Forelimb muscle (tissue), 1 donor: Measurements from ENCODE around the gene TBC1D22A. TPM values are rescaled to one million over a fixed set of nuclear protein-coding genes. Genes with fewer than 3 reads are reported as not detected.

ENCODE experiments used
- DNase-seq: peaks from one replicate; pipeline ENCODE4 v3.0.0-alpha.2; 2013; ENCODE audit warnings: low read depth
- polyA plus RNA-seq: library from polyadenylated mRNA; unstranded; fragments of 120-200 nt; gene quantifications from one replicate; pipeline ENCODE4 v1.2.1, GENCODE V29; 2013; ENCODE audit not compliant: insufficient read length

The TBC1D22A gene
- polyA plus RNA-seq, 1 donor, result 14.2 TPM

GRCh38 chr22:47059076-47059475, 296.6 kb downstream of the TBC1D22A start:
- no peak for DNase-seq

- DNase-seq, result no peak
These were observed 297.3 kb downstream of the TBC1D22A start for GRCh38 chr22:47059701-47060161.

GRCh38 chr22:47060718-47061117, 298.3 kb downstream of the TBC1D22A start:
- DNase-seq, result no peak

- no peak for DNase-seq
These were observed 298.8 kb downstream of the TBC1D22A start for GRCh38 chr22:47061226-47061625.

GRCh38 chr22:47062126-47062525, 299.7 kb downstream of the TBC1D22A start:
- no peak for DNase-seq

GRCh38 chr22:47063071-47063509, 300.6 kb downstream of the TBC1D22A start:
- DNase-seq, result no peak

GRCh38 chr22:47063606-47064005, 301.2 kb downstream of the TBC1D22A start:
- no peak for DNase-seq

- DNase-seq, result no peak
These were observed 301.6 kb downstream of the TBC1D22A start for GRCh38 chr22:47064016-47064415.

- DNase-seq, result no peak
These were observed 302.0 kb downstream of the TBC1D22A start for GRCh38 chr22:47064416-47064815.

GRCh38 chr22:47065756-47066615, 303.5 kb downstream of the TBC1D22A start:
- no peak for DNase-seq

GRCh38 chr22:47066616-47066905, 304.1 kb downstream of the TBC1D22A start:
- DNase-seq, result no peak

- DNase-seq, result no peak
These were observed 305.0 kb downstream of the TBC1D22A start for GRCh38 chr22:47067321-47067890.

- no peak for DNase-seq
These were observed 305.6 kb downstream of the TBC1D22A start for GRCh38 chr22:47067911-47068625.

GRCh38 chr22:47068626-47068996, 306.2 kb downstream of the TBC1D22A start:
- DNase-seq, result no peak

- no peak for DNase-seq
These were observed 306.8 kb downstream of the TBC1D22A start for GRCh38 chr22:47069270-47069669.

GRCh38 chr22:47071078-47071806, 308.8 kb downstream of the TBC1D22A start:
- DNase-seq, result no peak

- DNase-seq, result no peak
These were observed 309.6 kb downstream of the TBC1D22A start for GRCh38 chr22:47071807-47072641.

- no peak for DNase-seq
These were observed 310.2 kb downstream of the TBC1D22A start for GRCh38 chr22:47072642-47072967.

- DNase-seq, result no peak
These were observed 310.6 kb downstream of the TBC1D22A start for GRCh38 chr22:47073075-47073474.

GRCh38 chr22:47074105-47074504, 311.7 kb downstream of the TBC1D22A start:
- no peak for DNase-seq

GRCh38 chr22:47075568-47075967, 313.1 kb downstream of the TBC1D22A start:
- no peak for DNase-seq
